K562 (cell line): ENCODE data around the gene SENP7. TPM values are rescaled to one million over a fixed set of nuclear protein-coding genes. Genes with fewer than 3 reads are reported as not detected.
A peak's percentile ranks its signal among the peaks of the same experiment; 100 is the strongest.

Experiments used
- ATAC-seq: fragments of 200-7000 bp; cut with Tn5 transposase; 3 replicates; pipeline ENCODE4 v1.9.1; 2020; ENCODE audit warnings: moderate library complexity
- BruUV-seq: library from RNA; stranded (reverse); fragments of 400-500 nt; replicated peaks from 2 replicates; lab custom pipeline; 2021; lab: Mats Ljungman, UMichigan
- CTCF ChIA-PET: fragments of 300-600 bp; formaldehyde crosslinking; extraction: SDS; loops from one replicate; lab custom pipeline; 2021; ENCODE audit warnings: low intra/inter-chr PET ratio; lab: Yijun Ruan, JAX
- POLR2A ChIA-PET: fragments of 300-600, 350-650 bp; sonication (Branson Sonifier 250); formaldehyde crosslinking; extraction: SDS; loops from one replicate; lab custom pipeline; 2021; ENCODE audit warnings: antibody characterized with exemption, inconsistent platforms; lab: Yijun Ruan, JAX
- DNase-seq, 4 experiments: peaks; one replicate each; pipeline versions ENCODE4 v3.0.0 to v3.0.0-alpha.2; 2011 to 2018; ENCODE audit warnings: low spot score in 3 of 4, mixed read lengths in 3 of 4; ENCODE audit errors: extremely low read depth in 1 of 4
- FAIRE-seq: peaks from 2 replicates; lab custom pipeline; 2011; peaks lifted over from hg19 to GRCh38; lab: Jason Lieb, UNC
- H2AFZ ChIP-seq: 2 replicates; pipeline ENCODE4 v1.6.0; 2011; ENCODE audit warnings: low read depth, low read length, control low read depth, inconsistent platforms
- H3K27ac ChIP-seq: fragments of 200-600 bp; 3 replicates; pipeline ENCODE4 v1.8.0; 2011; ENCODE audit warnings: low read depth, mild to moderate bottlenecking, control low read depth, inconsistent platforms, low read length, moderate library complexity, mixed read lengths; ENCODE audit errors: extremely low read depth
- H3K27me3 ChIP-seq, 2 experiments: fragments of 300-600 bp in 1 of 2; 2 replicates in 1 of 2; 3 replicates in 1 of 2; pipeline versions ENCODE4 v1.6.0 to v1.8.0; 2011; ENCODE audit warnings: inconsistent platforms in 2 of 2, low read length in 2 of 2, mild to moderate bottlenecking in 1 of 2, mixed read lengths in 1 of 2, moderate library complexity in 1 of 2; ENCODE audit not compliant: control insufficient read depth in 2 of 2, insufficient read depth in 2 of 2
- H3K36me3 ChIP-seq: fragments of 300-600 bp; 3 replicates; pipeline ENCODE4 v1.8.0; 2011; ENCODE audit warnings: mild to moderate bottlenecking, low read length, inconsistent platforms; ENCODE audit not compliant: control insufficient read depth, insufficient read depth
- H3K4me1 ChIP-seq, 2 experiments: fragments of 200-600 bp in 1 of 2; replicated peaks in 1 of 2; 2 replicates in 1 of 2; 3 replicates in 1 of 2; pipeline versions ENCODE4 v1.5.1 to v1.8.0; 2011; ENCODE audit warnings: inconsistent platforms in 2 of 2, low read length in 2 of 2, mild to moderate bottlenecking in 1 of 2, mixed read lengths in 1 of 2, moderate library complexity in 1 of 2; ENCODE audit not compliant: control insufficient read depth in 2 of 2, insufficient read depth in 2 of 2
- H3K4me2 ChIP-seq: 2 replicates; pipeline ENCODE4 v1.6.1; 2011; ENCODE audit warnings: low read length, control low read depth, inconsistent platforms, mixed read lengths; ENCODE audit not compliant: insufficient read depth
- H3K4me3 ChIP-seq: fragments of 200-600 bp; sonication (generic), shearing (Covaris generic); 2 replicates; pipeline ENCODE4 v1.5.1; 2016; ENCODE audit warnings: control low read depth, inconsistent platforms
- H3K79me2 ChIP-seq: fragments of 200-600 bp; 3 replicates; pipeline ENCODE4 v1.8.0; 2011; ENCODE audit warnings: low read length, inconsistent platforms; ENCODE audit not compliant: control insufficient read depth, insufficient read depth
- H3K9ac ChIP-seq, 2 experiments: 2 replicates each; pipeline versions ENCODE4 v1.6.0 to v1.6.1; 2011; ENCODE audit warnings: low read depth in 2 of 2, low read length in 2 of 2, control low read depth in 1 of 2, inconsistent platforms in 1 of 2, mild to moderate bottlenecking in 1 of 2, mixed read lengths in 1 of 2; ENCODE audit not compliant: insufficient read depth in 1 of 2
- H3K9me1 ChIP-seq: one replicate; pipeline ENCODE4 v1.6.0; 2011; ENCODE audit warnings: inconsistent platforms, mild to moderate bottlenecking, low read length, moderate library complexity; ENCODE audit not compliant: control insufficient read depth, insufficient read depth
- H3K9me3 ChIP-seq: replicated peaks from 2 replicates; pipeline ENCODE4 v1.5.1; 2011; ENCODE audit warnings: low read depth, low read length, inconsistent platforms; ENCODE audit not compliant: control insufficient read depth, insufficient read depth
- H4K20me1 ChIP-seq: replicated peaks from 2 replicates; pipeline ENCODE4 v1.6.1; 2011; ENCODE audit warnings: low read length, inconsistent platforms, mixed read lengths; ENCODE audit not compliant: control insufficient read depth, insufficient read depth
- BRD4 ChIP-seq: fragments of 200-600 bp; sonication (generic); IDR thresholded peaks from 2 replicates; pipeline ENCODE4 v1.6.1; 2017; ENCODE audit warnings: inconsistent platforms
- E2F4 ChIP-seq: sonication (generic); formaldehyde crosslinking; IDR thresholded peaks from 2 replicates; pipeline ENCODE4 v1.8.0; 2022; ENCODE audit warnings: mild to moderate bottlenecking, low read depth, missing genetic modification reagents
- GATAD2B ChIP-seq: fragments of 450-650 bp; IDR thresholded peaks from 2 replicates; pipeline ENCODE4 v1.6.1; 2017; ENCODE audit warnings: mild to moderate bottlenecking, borderline replicate concordance
- HDAC6 ChIP-seq: IDR thresholded peaks from 2 replicates; pipeline ENCODE4 v1.6.1; 2012; ENCODE audit warnings: low read depth, mild to moderate bottlenecking, control low read depth, inconsistent platforms, low read length, moderate library complexity
- NFATC3 ChIP-seq: fragments of 450-650 bp; IDR thresholded peaks from 2 replicates; pipeline ENCODE4 v1.6.1; 2017; ENCODE audit warnings: mild to moderate bottlenecking
- NFRKB ChIP-seq: fragments of 450-650 bp; IDR thresholded peaks from 2 replicates; pipeline ENCODE4 v1.6.1; 2016; ENCODE audit warnings: low read depth
- PBX2 ChIP-seq, 2 experiments: IDR thresholded peaks in 1 of 2; conservative IDR thresholded peaks in 1 of 2; 2 replicates each; pipeline ENCODE4 v1.6.1; 2016; ENCODE audit warnings: low read depth in 2 of 2, mild to moderate bottlenecking in 1 of 2, missing compliant biosample characterization in 1 of 2, missing genetic modification characterization in 1 of 2, moderate library complexity in 1 of 2
- RBM17 ChIP-seq: fragments of 200-400 bp; formaldehyde crosslinking; IDR thresholded peaks from 2 replicates; pipeline ENCODE4 v1.6.1; 2017; ENCODE audit warnings: low read depth, mild to moderate bottlenecking, low read length, borderline replicate concordance
- SRSF1 ChIP-seq: fragments of 200-400 bp; formaldehyde crosslinking; IDR thresholded peaks from 2 replicates; pipeline ENCODE4 v1.6.1; 2017; ENCODE audit warnings: mild to moderate bottlenecking, low read depth, low read length, moderate library complexity
- TFE3 ChIP-seq: fragments of 450-650 bp; formaldehyde crosslinking; IDR thresholded peaks from 2 replicates; pipeline ENCODE4 v1.4.0; 2020; ENCODE audit warnings: mild to moderate bottlenecking, mixed read lengths
- TSC22D4 ChIP-seq: fragments of 450-650 bp; IDR thresholded peaks from 2 replicates; pipeline ENCODE4 v1.6.1; 2016; ENCODE audit warnings: missing genetic modification characterization, missing biosample characterization, control low read depth
- ZNF583 ChIP-seq: fragments of 250-450 bp; sonication (Bioruptor Pico); IDR thresholded peaks from 2 replicates; pipeline ENCODE4 v1.4.0; 2020
- WGBS: fragments of 100-300 bp; shearing (Covaris generic); methylation state at CpG from one replicate; pipeline ENCODE4 v1.1.6; 2016; ENCODE audit warnings: low coverage, mixed read lengths; ENCODE audit not compliant: insufficient coverage; ENCODE audit errors: missing lambda C conversion rate; 5-methylcytosine and 5-hydroxymethylcytosine counted together
- in situ Hi-C: fragments of 300-500 bp; cut with MboI; formaldehyde crosslinking; loops from 4 replicates; pipeline ENCODE4 v1.15.0; 2018; ENCODE audit warnings: inconsistent platforms, mixed read lengths
- intact Hi-C: fragments of 100-400 bp; cut with micrococcal nuclease; formaldehyde crosslinking; loops from 2 replicates; pipeline ENCODE4 v1.14.2; 2022
- polyA plus RNA-seq, 8 experiments: library from polyadenylated mRNA; depleted of rRNA in 4 of 8; stranded (reverse) in 5 of 8; unstranded in 3 of 8; fragments of >200 nt; fragmentation: Nextera tagmentation in 2 of 8; fragmentation: Illumina TruSeq in 1 of 8; extraction: Ambion mirVana in 2 of 8; extraction: Trizol in 1 of 8; gene quantifications; 2 replicates each; pipeline versions ENCODE4 v1.2.1 to v1.2.3, GENCODE V29; 2011 to 2014; ENCODE audit warnings: inconsistent platforms in 1 of 8, missing spikeins in 1 of 8
- total RNA-seq, 7 experiments: library from RNA; depleted of rRNA in 6 of 7; stranded (reverse); fragments of >200 nt in 6 of 7; fragmentation: Illumina TruSeq in 2 of 7; extraction: Trizol in 2 of 7; gene quantifications; 2 replicates each; pipeline versions ENCODE4 v1.2.1 to v1.2.3, GENCODE V29; 2011 to 2021; ENCODE audit warnings: low replicate concordance in 1 of 7
- TF ChIP-seq, protein P1 (sequence below): fragments of 450-650 bp; conservative IDR thresholded peaks from 2 replicates; pipeline ENCODE4 v1.6.1; 2016; ENCODE audit warnings: missing genetic modification characterization, low read depth, mild to moderate bottlenecking, control low read depth, missing compliant biosample characterization

The SENP7 gene
- total and polyA plus RNA-seq, 9 of the 15 experiments (the other 6 are each of a cell fraction or from before 2014, with no cell fraction given): 4.1 to 21.9 (median 10.7) TPM

DNA sequence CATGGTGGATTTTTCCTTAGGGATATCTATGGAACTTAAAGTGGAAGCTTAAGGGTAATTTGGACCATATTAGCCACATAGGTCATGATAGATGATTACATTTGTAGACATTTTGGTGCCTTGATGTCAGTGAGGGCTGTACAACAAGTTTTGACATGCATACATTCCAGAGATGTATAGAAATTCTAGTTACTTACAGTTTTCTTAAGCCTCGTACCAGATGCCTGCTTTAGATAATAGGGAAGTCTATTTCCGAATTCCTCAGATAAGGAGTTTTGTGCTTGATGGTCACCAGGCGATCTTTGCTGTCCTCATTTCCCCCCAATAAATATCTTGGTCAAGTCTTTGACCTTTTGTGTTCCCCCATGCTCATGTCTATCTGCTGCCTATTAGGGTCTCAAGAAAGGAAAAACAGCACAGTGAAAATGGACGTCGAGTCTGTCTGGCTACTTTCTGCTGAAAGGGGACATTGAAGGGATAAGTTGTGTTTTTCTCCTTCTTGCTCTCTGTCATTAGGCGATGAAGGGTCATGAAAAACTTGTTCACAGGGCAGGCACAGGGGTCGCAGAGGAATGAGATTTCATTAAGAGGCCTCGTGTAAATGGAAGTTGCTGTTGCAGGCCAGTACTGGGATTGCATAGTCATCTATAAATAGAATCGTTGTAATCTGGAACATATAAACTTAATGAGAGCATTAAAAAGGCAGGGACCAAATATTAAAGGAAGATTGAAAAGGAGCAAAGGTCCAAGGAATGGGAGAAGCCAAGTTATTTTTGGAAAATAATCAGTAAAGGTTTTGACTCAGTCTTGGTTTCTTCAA, 20.0 kb upstream of the SENP7 start:
- no peaks in the 10 kb centered on the region for H4K20me1 ChIP-seq
- ATAC-seq (no peak), DNase-seq (no peak), FAIRE-seq (no peak)
- peak overlapping the region; percentile 83 for H3K27ac ChIP-seq
- ChIA-PET CTCF (no interaction called here), POLR2A (no interaction called here)
- in situ Hi-C loops: no loop called here
- peak overlapping the region; percentile 95 for H2AFZ ChIP-seq
- H3K9me3 ChIP-seq: 0 out of 2 replicates have a peak, but pooled peaks cover 2% of the 10 kb centered on the region
- no peaks in the 10 kb centered on the region for H3K36me3 ChIP-seq
- intact Hi-C loops: no loop called here
- H3K9ac ChIP-seq: peak overlapping the region in 1 of 2 experiments; percentile 53; a peak in 2 of 4 replicates
- H3K9me1 ChIP-seq: no peaks in the 10 kb centered on the region
- no peaks in the 10 kb centered on the region for H3K27me3 ChIP-seq
- H3K4me1 ChIP-seq: peaks cover 10 to 54% of the 10 kb centered on the region in 2 experiments
- no TSS peak for BruUV-seq
- WGBS: 3% methylated on average over 7 of the region's 9 CpGs
- peak overlapping the region; percentile 67 for H3K4me2 ChIP-seq
- no peak overlapping the region for H3K4me3 ChIP-seq
- H3K79me2 ChIP-seq: no peaks in the 10 kb centered on the region
- TF ChIP-seq RBM17: no peak
- TF ChIP-seq, protein P1, sequence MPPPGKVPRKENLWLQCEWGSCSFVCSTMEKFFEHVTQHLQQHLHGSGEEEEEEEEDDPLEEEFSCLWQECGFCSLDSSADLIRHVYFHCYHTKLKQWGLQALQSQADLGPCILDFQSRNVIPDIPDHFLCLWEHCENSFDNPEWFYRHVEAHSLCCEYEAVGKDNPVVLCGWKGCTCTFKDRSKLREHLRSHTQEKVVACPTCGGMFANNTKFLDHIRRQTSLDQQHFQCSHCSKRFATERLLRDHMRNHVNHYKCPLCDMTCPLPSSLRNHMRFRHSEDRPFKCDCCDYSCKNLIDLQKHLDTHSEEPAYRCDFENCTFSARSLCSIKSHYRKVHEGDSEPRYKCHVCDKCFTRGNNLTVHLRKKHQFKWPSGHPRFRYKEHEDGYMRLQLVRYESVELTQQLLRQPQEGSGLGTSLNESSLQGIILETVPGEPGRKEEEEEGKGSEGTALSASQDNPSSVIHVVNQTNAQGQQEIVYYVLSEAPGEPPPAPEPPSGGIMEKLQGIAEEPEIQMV (tag): no peak; the same call in 1 of the 2 replicates
- TF ChIP-seq BRD4: no peak
- no peak for TF ChIP-seq TFE3
- TF ChIP-seq SRSF1: no peak
- TF ChIP-seq ZNF583 (CRISPR knock-in tag): no peak
- TF ChIP-seq PBX2 (CRISPR knock-in tag; IDR thresholded peaks at IDR 0.05; ENCODE audit: low read depth): no peak
- no peak for TF ChIP-seq PBX2 (tag; conservative IDR thresholded peaks at IDR 0.05; ENCODE audit: low read depth)
- no peak for TF ChIP-seq HDAC6
- no peak for TF ChIP-seq E2F4 (CRISPR knock-in tag)
- TF ChIP-seq TSC22D4 (tag): no peak
- TF ChIP-seq NFATC3: no peak
- 0 out of 2 replicates have a peak, but pooled peaks have one; percentile 38 for TF ChIP-seq NFRKB
- no peak for TF ChIP-seq GATAD2B
